ENCODE measurements around the gene NEUROG1. TPM values are rescaled to one million over a fixed set of nuclear protein-coding genes. Genes with fewer than 3 reads are reported as not detected.
A peak's percentile ranks its signal among the peaks of the same experiment; 100 is the strongest.

The NEUROG1 gene
- total and polyA plus RNA-seq, 7 donors = not detected

- no peak for TF ChIP-seq CTCF (IDR thresholded peaks at IDR 0.05)
- H3K4me3 ChIP-seq = no peak overlapping the region
- no peaks in the 10 kb centered on the region for H3K9me3 ChIP-seq
- peaks cover 12% of the 10 kb centered on the region for H3K4me1 ChIP-seq
- intact Hi-C loops (cut with DNase I) = no loop called here
- WGBS, 3 donors = 83 to 85% (median 84%) methylated on average over 5 of the region's 5 CpGs
- no peaks in the 10 kb centered on the region for H3K36me3 ChIP-seq (ENCODE audit: insufficient read depth in 1 of 2, low read depth in 1 of 2)
- no peak overlapping the region for H3K27ac ChIP-seq
- ATAC-seq (no peak), DNase-seq (no peak)
- peaks cover 3 to 41% (median 17%) of the 10 kb centered on the region in 3 donors for H3K27me3 ChIP-seq (ENCODE audit: insufficient read depth in 3 of 3, low read length in 2 of 3)
Measured at GRCh38 chr5:135494196-135494595, 41.6 kb downstream of the NEUROG1 start.

DNA sequence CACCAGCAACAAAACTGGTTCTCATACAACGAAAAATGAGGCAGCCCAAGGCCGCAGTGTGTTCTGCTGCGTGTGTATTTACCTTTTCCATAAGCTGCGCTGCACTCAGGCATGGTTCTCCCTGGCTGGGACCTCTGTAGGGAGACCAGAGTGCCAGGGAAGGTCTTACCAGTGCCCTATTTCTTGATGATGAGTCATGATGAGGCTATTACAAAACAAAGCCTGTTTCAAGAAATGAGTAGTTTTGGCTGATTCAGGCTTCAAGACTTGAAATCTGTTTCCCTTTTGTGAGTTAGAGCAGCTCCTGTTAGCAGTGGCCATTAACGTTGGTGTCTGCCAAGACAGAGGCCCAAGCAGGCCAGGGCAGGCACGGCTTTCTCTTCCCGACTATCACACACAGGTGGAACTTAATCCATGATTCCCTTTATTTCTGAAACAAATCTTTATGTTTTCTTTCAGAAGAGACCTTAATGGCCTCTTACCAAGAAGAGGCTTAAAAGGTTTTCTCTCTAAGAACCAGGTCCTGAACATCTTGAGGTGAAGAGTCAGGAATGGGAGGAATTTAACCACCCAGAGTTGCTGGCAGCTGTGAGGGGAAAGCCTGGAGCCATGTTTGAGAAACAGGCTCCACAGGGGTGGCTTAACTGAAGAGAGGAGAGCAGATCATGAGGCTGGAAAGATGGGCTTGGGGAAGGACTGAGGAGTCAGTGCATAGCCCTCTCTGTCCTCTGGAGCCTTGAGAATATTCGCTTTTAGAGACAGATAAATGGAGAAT is 42.2 kb downstream of the NEUROG1 start:
- WGBS, 3 donors = 73 to 82% (median 74%) methylated on average over 8 of the region's 8 CpGs
- no peak overlapping the region for H3K27ac ChIP-seq
- H3K27me3 ChIP-seq (ENCODE audit: insufficient read depth in 3 of 3, low read length in 2 of 3) = peaks cover 3 to 47% (median 20%) of the 10 kb centered on the region in 3 donors
- TF ChIP-seq CTCF (IDR thresholded peaks at IDR 0.05) = no peak
- intact Hi-C loops (cut with DNase I) = no loop called here
- peak; percentile 31 to 59 (median 52) for ATAC-seq
- H3K4me1 ChIP-seq = peaks cover 14% of the 10 kb centered on the region
- DNase-seq = no peak
- H3K36me3 ChIP-seq (ENCODE audit: insufficient read depth in 1 of 2, low read depth in 1 of 2) = no peaks in the 10 kb centered on the region
- H3K4me3 ChIP-seq = no peak overlapping the region
- no peaks in the 10 kb centered on the region for H3K9me3 ChIP-seq

- H3K9me3 ChIP-seq = no peaks in the 10 kb centered on the region
- WGBS, 3 donors = 64 to 69% (median 66%) methylated on average over 3 of the region's 3 CpGs
- DNase-seq (no peak), ATAC-seq (no peak)
- peaks cover 14% of the 10 kb centered on the region for H3K4me1 ChIP-seq
- H3K4me3 ChIP-seq = no peak overlapping the region
- no peak for TF ChIP-seq CTCF (IDR thresholded peaks at IDR 0.05)
- intact Hi-C loops (cut with DNase I) = no loop called here
- H3K27ac ChIP-seq = no peak overlapping the region
- peaks cover 3 to 60% (median 28%) of the 10 kb centered on the region in 3 donors for H3K27me3 ChIP-seq (ENCODE audit: insufficient read depth in 3 of 3, low read length in 2 of 3)
- no peaks in the 10 kb centered on the region for H3K36me3 ChIP-seq (ENCODE audit: insufficient read depth in 1 of 2, low read depth in 1 of 2)
Measured at GRCh38 chr5:135492319-135492626, 43.5 kb downstream of the NEUROG1 start.

DNA sequence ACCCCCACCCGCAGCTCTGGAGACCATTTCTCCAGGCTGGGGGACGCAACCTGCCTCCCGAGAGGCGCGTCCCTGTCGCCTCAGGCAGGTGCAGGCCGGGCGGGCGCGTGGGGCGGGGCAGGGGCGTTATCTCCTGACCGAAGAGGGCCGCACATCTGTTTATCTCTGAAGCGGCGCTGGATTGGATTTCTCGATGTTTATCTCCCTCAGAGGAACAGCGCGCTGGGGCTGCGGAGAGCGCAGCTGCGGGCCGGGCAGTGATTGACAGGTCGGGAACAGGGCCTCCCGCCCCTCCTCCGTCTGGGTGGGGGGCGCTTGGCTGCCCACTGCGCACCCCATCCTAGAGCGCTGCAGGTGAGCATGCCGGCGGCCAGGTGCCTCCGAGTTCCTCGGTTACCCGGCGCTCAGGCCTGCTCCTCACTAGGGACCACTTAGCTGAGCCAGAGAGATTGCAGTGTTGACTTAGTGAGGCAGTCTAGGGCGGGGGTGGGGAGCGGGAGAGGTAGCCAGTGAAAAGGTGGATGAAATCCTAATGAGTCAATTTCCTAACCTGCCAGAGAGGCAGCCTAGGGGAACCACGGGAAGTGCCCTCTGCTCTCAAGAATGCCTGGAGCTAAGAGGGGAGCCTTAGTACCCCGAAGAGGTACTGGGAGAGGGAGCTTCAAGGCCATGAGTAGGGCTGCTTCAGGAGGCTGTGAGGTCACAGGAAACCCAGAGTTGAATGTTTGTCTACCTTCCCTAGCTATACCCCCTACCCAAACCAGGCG is 44.0 kb downstream of the NEUROG1 start:
- no peak for TF ChIP-seq CTCF (IDR thresholded peaks at IDR 0.05)
- Histone ChIP-seq H3K27me3 (ENCODE audit: insufficient read depth in 3 of 3, low read length in 2 of 3) (peaks cover 3 to 66% (median 28%) of the 10 kb centered on the region in 3 donors), H3K4me3 (no peak overlapping the region), H3K36me3 (ENCODE audit: insufficient read depth in 1 of 2, low read depth in 1 of 2) (no peaks in the 10 kb centered on the region), H3K9me3 (no peaks in the 10 kb centered on the region), H3K27ac (no peak overlapping the region), H3K4me1 (peaks cover 14% of the 10 kb centered on the region)
- no peak for ATAC-seq
- WGBS, 3 donors = 17 to 29% (median 25%) methylated on average over 40 of the region's 40 CpGs
- DNase-seq = no peak
- intact Hi-C loops (cut with DNase I) = no loop called here

Data from psoas muscle (tissue), 8 donors.